ENCODE measurements around the gene RAI1.
"Not testable (repeated sequence)": the region's sequence is repeated elsewhere in the genome, so short reads cannot be mapped to it uniquely, and the experiment has no call there.

The RAI1 gene, protein sequence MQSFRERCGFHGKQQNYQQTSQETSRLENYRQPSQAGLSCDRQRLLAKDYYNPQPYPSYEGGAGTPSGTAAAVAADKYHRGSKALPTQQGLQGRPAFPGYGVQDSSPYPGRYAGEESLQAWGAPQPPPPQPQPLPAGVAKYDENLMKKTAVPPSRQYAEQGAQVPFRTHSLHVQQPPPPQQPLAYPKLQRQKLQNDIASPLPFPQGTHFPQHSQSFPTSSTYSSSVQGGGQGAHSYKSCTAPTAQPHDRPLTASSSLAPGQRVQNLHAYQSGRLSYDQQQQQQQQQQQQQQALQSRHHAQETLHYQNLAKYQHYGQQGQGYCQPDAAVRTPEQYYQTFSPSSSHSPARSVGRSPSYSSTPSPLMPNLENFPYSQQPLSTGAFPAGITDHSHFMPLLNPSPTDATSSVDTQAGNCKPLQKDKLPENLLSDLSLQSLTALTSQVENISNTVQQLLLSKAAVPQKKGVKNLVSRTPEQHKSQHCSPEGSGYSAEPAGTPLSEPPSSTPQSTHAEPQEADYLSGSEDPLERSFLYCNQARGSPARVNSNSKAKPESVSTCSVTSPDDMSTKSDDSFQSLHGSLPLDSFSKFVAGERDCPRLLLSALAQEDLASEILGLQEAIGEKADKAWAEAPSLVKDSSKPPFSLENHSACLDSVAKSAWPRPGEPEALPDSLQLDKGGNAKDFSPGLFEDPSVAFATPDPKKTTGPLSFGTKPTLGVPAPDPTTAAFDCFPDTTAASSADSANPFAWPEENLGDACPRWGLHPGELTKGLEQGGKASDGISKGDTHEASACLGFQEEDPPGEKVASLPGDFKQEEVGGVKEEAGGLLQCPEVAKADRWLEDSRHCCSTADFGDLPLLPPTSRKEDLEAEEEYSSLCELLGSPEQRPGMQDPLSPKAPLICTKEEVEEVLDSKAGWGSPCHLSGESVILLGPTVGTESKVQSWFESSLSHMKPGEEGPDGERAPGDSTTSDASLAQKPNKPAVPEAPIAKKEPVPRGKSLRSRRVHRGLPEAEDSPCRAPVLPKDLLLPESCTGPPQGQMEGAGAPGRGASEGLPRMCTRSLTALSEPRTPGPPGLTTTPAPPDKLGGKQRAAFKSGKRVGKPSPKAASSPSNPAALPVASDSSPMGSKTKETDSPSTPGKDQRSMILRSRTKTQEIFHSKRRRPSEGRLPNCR (N-terminal part only)

DNA sequence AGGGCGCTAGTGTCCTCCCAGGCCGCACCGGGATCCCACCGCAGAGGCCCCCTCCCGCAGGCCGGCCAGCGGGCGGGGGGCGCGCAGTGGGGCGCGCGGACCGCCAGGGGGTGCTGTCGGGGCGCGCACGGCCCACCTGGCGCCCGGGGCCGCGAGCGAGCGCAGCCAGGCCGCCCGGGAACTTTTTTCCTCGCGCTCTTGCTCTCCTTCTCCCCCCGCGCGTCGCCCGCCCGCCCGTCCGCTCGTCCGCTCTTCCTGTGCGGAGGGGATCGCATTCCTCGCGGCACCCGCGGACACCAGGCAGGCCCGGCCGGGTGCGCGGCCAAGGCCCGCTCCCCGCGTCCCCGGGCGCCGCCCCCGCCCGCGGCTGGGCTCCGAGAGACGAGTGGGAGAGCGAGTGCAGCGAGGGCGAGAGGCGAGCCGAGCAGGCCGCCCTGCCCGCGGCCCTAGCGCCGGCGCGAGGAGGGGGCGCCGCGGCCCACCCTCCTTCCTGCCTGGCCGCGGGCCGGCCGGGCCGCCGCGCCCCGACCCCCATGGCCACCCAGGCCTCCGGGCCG lies at the start of gene RAI1:
Gene RAI1, plus strand, starts transcription at position 272 of the 557 bp plus-strand sequence. CDS start 111,491 bp downstream, outside the sequence.
- DNase-seq (ENCODE audit: low read depth in 2 of 2): peak; percentile 55 to 57

- DNase-seq (ENCODE audit: low read depth in 2 of 2): not testable (repeated sequence)
These were observed 48.6 kb upstream of the RAI1 start for GRCh38 chr17:17632690-17633089.

DNA sequence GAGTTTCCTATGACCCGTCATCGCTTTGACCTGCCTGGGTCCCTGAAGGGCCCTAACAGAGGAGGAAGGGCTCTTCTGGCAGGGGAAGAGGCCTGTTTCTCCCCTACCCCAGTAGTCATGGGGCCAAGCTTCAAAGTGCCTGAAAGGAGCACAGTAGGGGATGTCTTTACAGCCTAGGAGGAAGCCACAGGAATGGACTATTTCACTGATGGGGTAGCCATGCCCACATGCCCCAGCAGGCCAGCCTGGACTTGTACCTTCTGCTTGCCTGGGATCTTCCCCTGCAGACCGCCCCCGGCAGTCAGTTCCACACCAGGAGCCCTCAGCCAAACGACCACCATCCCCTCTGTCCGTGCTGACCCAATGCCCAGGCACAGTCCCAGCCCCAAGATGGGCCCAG lies 47.9 kb upstream of the RAI1 start:
- DNase-seq (ENCODE audit: low read depth in 2 of 2): no peak

DNA sequence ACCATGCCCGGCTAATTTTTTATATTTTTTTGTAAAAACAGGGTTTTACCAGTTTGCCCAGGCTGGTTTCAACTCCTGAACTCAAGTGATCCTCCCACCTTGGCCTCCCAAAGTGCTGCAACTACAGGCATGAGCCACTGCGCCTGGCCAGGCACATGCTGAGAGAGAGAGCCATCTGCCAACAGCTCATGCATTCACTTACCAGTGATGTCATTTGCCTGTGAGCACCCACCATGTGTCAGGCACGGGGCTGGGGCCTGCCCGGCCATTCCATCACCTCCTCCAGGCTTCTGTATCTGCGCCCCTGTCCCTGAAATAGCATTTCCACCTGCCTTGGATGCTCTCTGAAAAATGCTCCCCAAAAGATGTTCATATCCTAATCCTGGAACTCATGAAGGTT lies 46.1 kb upstream of the RAI1 start:
- DNase-seq (ENCODE audit: low read depth in 2 of 2): no peak

DNA sequence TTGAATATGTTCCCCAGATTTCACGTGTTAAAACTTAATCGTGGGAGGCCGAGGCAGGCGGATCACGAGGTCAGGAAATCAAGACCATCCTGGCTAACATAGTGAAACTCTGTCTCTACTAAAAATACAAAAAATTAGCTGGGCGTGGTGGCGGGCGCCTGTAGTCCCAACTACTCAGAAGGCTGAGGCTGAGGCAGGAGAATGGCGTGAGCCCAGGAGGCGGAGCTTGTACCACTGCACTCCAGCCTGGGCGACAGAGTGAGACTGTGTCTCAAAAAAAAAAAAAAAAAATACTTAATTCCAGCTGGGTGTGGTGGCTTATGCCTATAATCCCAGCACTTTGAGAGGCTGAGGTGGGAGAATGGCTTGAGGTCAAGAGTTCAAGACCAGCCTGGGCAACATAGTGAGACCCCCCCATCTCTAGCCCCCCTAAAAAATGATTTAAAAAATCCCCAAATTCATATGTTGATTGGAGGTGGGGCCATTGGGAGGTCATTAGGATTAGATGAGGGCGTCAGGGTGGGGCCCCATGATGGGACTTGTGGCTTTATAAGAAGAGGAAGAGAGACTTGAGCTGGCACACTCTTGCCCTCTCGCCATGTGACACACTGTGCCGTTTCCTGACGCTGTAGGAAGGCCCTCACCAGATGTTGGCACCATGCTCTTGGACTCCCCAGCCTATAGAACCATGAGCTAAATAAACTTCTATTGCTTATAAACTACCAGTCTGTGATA lies 45.6 kb upstream of the RAI1 start:
- DNase-seq (ENCODE audit: low read depth in 2 of 2): not testable (repeated sequence)

GRCh38 chr17:17636272-17636885 lies 44.9 kb upstream of the RAI1 start:
- DNase-seq (ENCODE audit: low read depth in 2 of 2): no peak

- no peak for DNase-seq (ENCODE audit: low read depth in 2 of 2)
These were observed 42.8 kb upstream of the RAI1 start for GRCh38 chr17:17638467-17638866.

DNA sequence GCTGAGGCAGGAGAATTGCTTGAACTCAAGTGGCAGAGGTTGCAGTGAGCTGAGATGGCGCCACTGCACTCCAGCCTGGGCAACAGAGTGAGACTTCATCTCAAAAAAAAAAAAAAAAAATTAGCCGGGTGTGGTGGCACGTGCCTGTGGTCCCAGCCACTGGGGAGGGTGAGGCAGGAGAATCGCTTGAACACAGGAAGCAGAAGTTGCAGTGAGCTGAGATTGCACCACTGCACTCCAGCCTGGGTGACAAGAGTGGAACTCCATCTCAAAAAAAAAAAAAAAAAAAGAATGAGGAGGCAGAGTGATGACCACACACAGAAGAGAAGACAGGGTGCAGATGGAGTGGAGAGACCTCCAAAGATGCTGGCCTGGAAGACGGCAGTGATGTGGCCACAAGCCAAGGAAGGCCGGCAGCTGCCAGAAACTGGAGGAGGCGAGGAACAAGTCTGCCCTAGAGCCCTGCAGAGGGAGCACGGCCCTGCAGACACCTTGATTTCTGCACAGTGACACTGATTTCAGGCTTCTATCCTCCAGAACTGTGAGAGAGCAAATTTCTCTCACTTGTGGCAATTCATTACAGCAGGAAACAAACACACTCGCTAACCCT lies 41.5 kb upstream of the RAI1 start:
- not testable (repeated sequence) for DNase-seq (ENCODE audit: low read depth in 2 of 2)

DNA sequence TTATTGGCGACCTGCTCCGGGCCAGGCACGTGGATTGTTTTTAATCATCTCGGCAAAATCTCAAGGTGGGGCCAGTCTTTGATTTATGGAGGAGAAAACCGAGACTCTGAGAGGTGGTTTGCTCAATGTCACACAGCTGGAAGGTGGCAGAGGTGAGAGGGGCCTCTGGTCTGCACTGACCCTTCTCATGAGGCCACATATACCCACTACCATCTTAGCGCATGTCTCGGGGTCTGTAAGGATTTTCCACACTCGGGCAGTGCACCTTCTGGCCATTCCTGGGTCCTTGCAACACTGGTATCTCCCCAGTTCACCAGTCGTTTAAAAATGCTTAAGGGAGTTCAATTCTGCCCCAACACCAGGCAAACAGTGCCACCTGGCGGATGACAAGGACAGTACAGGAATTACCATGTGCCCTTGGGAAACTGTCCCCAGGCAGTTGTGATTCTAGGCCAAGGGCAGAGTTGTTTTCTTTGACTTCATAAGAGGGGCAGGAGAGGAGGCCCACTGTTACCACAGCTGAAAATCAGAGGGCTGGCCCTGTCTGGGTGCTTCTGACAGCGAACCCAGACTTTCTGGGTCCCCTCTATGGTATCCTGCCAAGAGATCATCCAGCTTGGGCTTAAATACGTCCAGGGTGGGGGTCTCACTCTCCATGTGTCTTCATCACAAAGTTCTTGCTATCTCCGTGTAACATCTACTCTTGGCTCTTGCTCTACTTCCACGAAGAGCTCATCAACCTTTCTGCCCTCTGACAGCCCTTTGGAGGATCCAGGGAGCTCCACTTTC lies 39.4 kb upstream of the RAI1 start:
- peak in 1 of 2 experiments; percentile 26 for DNase-seq (ENCODE audit: low read depth in 2 of 2)

DNA sequence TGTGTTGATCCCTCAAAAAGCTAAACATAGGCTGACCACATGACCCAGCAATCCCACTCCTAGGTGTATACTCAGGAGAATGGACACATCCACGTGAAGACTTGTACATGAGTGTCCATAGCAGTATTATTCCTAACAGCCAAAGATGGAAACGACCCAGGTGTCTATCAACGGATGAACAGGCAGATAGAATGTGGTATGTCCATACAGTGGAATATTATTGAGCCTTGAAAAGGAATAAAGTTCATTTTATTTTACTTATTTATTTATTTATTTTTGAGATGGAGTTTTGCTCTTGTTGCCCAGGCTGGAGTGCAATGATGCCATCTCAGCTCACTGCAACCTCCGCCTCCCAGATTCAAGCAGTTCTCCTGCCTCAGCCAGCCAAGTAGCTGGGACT lies 36.1 kb upstream of the RAI1 start:
- not testable (repeated sequence) for DNase-seq (ENCODE audit: low read depth in 2 of 2)

DNA sequence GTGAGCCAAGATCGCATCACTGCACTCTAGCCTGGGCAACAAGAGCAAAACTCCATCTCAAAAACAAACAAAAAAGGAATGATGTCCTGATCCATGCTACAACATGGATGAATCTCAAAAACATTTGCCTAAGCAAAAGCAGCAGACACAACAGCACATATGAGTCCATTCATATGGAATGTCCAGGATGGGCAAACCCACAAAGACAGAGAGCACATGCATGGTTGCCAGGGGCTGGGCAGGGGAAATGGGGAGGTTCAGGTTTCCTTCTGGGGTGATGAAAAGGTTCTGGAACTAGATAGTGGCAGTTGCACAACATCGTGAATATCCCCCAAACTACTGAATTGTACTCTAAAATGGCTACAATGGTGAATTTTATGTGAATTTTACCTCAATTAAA lies 35.3 kb upstream of the RAI1 start:
- DNase-seq (ENCODE audit: low read depth in 2 of 2): no peak

DNA sequence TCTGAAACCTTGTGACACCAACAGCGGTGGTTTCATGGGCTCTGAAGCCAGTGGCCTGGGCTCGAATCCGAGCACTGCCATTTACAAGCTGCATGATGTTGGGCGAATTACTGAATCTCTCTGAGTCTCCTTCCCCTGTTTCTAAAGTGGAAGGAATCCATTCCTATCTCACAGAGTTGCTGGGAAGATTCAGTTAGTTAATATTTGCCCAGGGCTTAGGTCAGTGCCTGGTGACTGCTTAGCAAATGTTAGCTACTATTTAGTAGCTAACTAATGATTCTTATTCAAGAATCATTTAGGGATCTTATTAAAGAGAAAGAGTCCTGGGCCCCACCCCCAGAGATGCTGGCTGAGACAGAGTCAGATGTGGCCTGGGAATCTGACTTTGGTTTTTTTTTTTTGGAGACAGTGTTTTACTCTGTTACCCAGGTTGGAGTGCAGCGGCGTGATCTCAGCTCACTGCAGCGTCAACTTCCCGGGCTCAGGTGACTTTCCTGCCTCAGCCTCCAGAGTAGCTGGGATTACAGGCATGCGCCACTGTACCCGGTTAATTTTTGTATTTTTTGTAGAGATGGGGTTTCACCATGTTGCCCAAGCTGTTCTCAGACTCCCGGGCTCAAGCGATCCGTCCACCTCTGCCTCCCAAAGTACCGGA lies 33.6 kb upstream of the RAI1 start:
- no peak for DNase-seq (ENCODE audit: low read depth in 2 of 2)

- DNase-seq (ENCODE audit: low read depth in 2 of 2): no peak
These were observed 32.5 kb upstream of the RAI1 start for GRCh38 chr17:17648762-17649161.

DNA sequence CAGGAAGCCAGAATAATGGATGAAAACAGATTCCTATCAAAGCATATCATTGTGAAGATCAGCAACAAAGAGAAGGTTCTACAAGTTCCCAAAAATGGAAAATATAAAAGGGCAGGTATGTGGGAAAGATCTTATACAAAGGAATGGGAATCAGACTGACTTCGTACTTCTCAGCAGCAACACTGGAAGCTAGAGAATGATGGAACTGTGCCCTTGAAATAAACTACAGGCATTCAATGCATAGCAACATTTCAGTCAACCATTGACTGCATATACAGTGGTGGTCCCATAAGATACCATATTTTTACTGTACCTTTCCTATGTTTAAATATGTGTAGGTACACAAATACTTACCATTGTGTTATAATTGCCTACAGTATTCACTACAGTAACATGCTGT lies 30.3 kb upstream of the RAI1 start:
- DNase-seq (ENCODE audit: low read depth in 2 of 2): no peak

- DNase-seq (ENCODE audit: low read depth in 2 of 2): no peak
These were observed 27.9 kb upstream of the RAI1 start for GRCh38 chr17:17653343-17653742.

DNA sequence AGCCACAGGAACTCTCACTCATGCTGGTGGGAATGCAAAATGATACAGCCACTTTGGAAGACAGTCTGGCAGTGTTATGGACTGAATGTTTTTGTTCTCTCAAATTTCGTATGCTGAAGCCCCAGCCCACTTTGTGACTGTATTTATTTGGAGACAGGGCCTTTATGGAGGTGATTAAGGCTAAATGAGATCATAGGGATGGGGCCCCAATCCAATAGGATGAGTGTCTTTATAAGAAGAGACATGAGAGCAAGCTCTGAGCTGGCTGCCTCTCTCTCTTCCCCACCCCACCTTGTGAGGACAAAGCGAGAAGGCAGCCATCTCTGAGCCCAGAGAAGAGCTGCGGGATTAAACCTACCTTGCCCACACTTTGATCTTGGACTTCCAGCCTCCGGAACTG lies 21.9 kb upstream of the RAI1 start:
- no peak for DNase-seq (ENCODE audit: low read depth in 2 of 2)

DNA sequence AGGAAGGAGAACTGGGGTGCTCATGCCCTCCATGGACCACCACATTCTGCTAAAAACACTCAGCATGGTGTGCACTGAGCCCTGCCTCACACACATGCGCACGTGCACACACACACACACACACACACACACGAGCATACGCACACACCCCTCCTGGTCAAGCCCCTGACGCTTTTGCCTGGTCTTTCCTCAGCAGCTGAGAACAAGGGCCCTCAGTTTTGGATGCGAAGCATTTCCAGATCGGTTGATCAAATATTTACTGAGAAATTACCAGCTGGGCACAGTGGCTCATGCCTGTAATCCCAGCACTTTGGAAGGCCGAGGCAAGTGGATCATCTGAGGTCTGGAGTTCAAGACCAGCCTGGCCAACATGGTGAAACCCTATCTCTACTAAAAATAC lies 20.1 kb upstream of the RAI1 start:
- no peak for DNase-seq (ENCODE audit: low read depth in 2 of 2)

DNA sequence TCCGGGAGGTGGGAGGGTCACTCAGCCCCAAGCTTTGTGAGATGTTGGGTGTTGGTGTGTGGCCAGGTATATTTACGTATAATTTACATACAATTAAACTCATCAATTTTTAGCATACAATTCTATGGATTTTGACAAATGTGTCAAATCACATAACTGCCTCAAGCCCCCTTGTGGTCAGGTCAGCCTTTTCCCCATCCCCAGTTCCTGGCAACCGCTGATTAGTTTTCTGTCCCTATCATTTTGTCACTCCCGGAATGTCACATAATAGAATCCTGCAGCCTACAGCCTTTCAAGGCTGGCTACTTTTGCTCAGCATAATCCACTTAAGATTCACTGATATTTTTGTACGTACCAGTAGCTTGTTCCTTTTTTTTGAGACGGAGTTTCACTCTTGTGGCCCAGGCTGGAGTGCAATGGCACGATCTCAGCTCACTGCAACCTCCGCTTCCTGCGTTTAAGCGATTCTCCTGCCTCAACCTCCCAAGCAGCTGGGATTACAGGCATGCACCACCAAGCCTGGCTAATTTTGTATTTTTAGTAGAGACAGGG lies 19.3 kb upstream of the RAI1 start:
- no peak for DNase-seq (ENCODE audit: low read depth in 2 of 2)
